Mesenchymal stem cell (in vitro differentiated cells and primary cell): ENCODE measurements around the gene HIPK2.

ENCODE experiments used
- DNase-seq: peaks from one replicate; pipeline ENCODE4 v3.0.0-alpha.2; 2013
- H2AFZ ChIP-seq: one replicate; pipeline ENCODE4 v1.6.1; 2013; ENCODE audit warnings: low read depth, mild to moderate bottlenecking, control low read depth, inconsistent platforms, low read length, moderate library complexity
- H2AK5ac ChIP-seq: 2 replicates; pipeline ENCODE4 v1.6.1; 2013; ENCODE audit warnings: low read length, moderate library complexity, mild to moderate bottlenecking, inconsistent platforms; ENCODE audit not compliant: severe bottlenecking
- H2BK120ac ChIP-seq: one replicate; pipeline ENCODE4 v1.6.1; 2013; ENCODE audit warnings: low read depth, mild to moderate bottlenecking, inconsistent platforms, low read length, moderate library complexity
- H2BK12ac ChIP-seq, 2 experiments: one replicate each; pipeline ENCODE4 v1.6.1; 2013; ENCODE audit warnings: inconsistent platforms in 2 of 2, low read length in 2 of 2, mild to moderate bottlenecking in 2 of 2, moderate library complexity in 2 of 2, control low read depth in 1 of 2
- H2BK15ac ChIP-seq: one replicate; pipeline ENCODE4 v1.6.1; 2013; ENCODE audit warnings: mild to moderate bottlenecking, low read depth, inconsistent platforms; ENCODE audit not compliant: poor library complexity, severe bottlenecking
- H2BK5ac ChIP-seq: 2 replicates; pipeline ENCODE4 v1.6.1; 2013; ENCODE audit warnings: low read depth, mild to moderate bottlenecking, low read length, control low read depth, inconsistent platforms; ENCODE audit not compliant: poor library complexity, severe bottlenecking
- H3K14ac ChIP-seq, 2 experiments: one replicate each; pipeline ENCODE4 v1.6.1; 2013; ENCODE audit warnings: inconsistent platforms in 2 of 2, low read length in 2 of 2, control low read depth in 1 of 2, mild to moderate bottlenecking in 1 of 2, moderate library complexity in 1 of 2
- H3K18ac ChIP-seq, 2 experiments: one replicate each; pipeline ENCODE4 v1.6.1; 2013; ENCODE audit warnings: inconsistent platforms in 2 of 2, low read length in 2 of 2, control low read depth in 1 of 2, low read depth in 1 of 2, mild to moderate bottlenecking in 1 of 2
- H3K23ac ChIP-seq, 2 experiments: one replicate each; pipeline ENCODE4 v1.6.1; 2013; ENCODE audit warnings: inconsistent platforms in 2 of 2, low read length in 2 of 2, mild to moderate bottlenecking in 2 of 2, moderate library complexity in 2 of 2, control low read depth in 1 of 2
- H3K27ac ChIP-seq: 2 replicates; pipeline ENCODE4 v1.5.1; 2013; ENCODE audit warnings: mild to moderate bottlenecking, moderate library complexity, low read length, control low read depth, inconsistent platforms; ENCODE audit not compliant: poor library complexity, severe bottlenecking
- H3K27me3 ChIP-seq, 2 experiments: 2 replicates each; pipeline versions ENCODE4 v1.6.1 to v1.7.0; 2013; ENCODE audit warnings: low read length in 2 of 2, mild to moderate bottlenecking in 2 of 2, moderate library complexity in 2 of 2, control low read depth in 1 of 2, inconsistent platforms in 1 of 2; ENCODE audit not compliant: control insufficient read depth in 1 of 2, insufficient read depth in 1 of 2
- H3K36me3 ChIP-seq, 2 experiments: 2 replicates each; pipeline versions ENCODE4 v1.6.1 to v1.7.0; 2013; ENCODE audit warnings: low read length in 2 of 2, control low read depth in 1 of 2, inconsistent platforms in 1 of 2, low read depth in 1 of 2, mild to moderate bottlenecking in 1 of 2; ENCODE audit not compliant: insufficient read depth in 2 of 2, control insufficient read depth in 1 of 2
- H3K4ac ChIP-seq, 2 experiments: one replicate each; pipeline ENCODE4 v1.6.1; 2013; ENCODE audit warnings: inconsistent platforms in 2 of 2, low read length in 2 of 2, mild to moderate bottlenecking in 2 of 2, moderate library complexity in 2 of 2, control low read depth in 1 of 2, low read depth in 1 of 2
- H3K4me1 ChIP-seq: 2 replicates; pipeline ENCODE4 v1.6.1; 2013; ENCODE audit warnings: low read depth, low read length, control low read depth; ENCODE audit not compliant: control insufficient read depth, insufficient read depth
- H3K4me2 ChIP-seq: 2 replicates; pipeline ENCODE4 v1.6.1; 2013; ENCODE audit warnings: low read length, mild to moderate bottlenecking, inconsistent platforms; ENCODE audit not compliant: poor library complexity, severe bottlenecking
- H3K4me3 ChIP-seq, 2 experiments: 2 replicates each; pipeline versions ENCODE4 v1.5.1 to v1.7.0; 2013; ENCODE audit warnings: low read length in 2 of 2, mild to moderate bottlenecking in 2 of 2, control low read depth in 1 of 2, low read depth in 1 of 2; ENCODE audit not compliant: insufficient read depth in 1 of 2
- H3K79me1 ChIP-seq: replicated peaks from 2 replicates; pipeline ENCODE4 v1.6.1; 2013; ENCODE audit warnings: mild to moderate bottlenecking, control low read depth, low read length, inconsistent platforms; ENCODE audit not compliant: poor library complexity, severe bottlenecking
- H3K9ac ChIP-seq: 2 replicates; pipeline ENCODE4 v1.7.0; 2013; ENCODE audit warnings: mild to moderate bottlenecking, low read length, moderate library complexity
- H3K9me3 ChIP-seq: 2 replicates; pipeline ENCODE4 v1.7.0; 2013; ENCODE audit warnings: mild to moderate bottlenecking, low read length; ENCODE audit not compliant: control insufficient read depth
- H4K8ac ChIP-seq: one replicate; pipeline ENCODE4 v1.6.1; 2013; ENCODE audit warnings: inconsistent platforms, mild to moderate bottlenecking, low read length, moderate library complexity
- H4K91ac ChIP-seq: one replicate; pipeline ENCODE4 v1.6.1; 2013; ENCODE audit warnings: mild to moderate bottlenecking, low read length, inconsistent platforms
- WGBS: methylation state at CpG from one replicate; pipeline ENCODE4 v1.1.7; 2013; ENCODE audit warnings: mixed read lengths; 5-methylcytosine and 5-hydroxymethylcytosine counted together

HIPK2 gene

GRCh38 chr7:139823959-139824521 lies 46.2 kb upstream of the HIPK2 start:
- peak overlapping the region; percentile 16 for H2AK5ac ChIP-seq
- no peak overlapping the region for H3K9ac ChIP-seq
- no peak overlapping the region for H4K91ac ChIP-seq
- peak overlapping the region; percentile 78 for H3K27ac ChIP-seq
- peak; percentile 85 for DNase-seq
- no peak overlapping the region for H3K23ac ChIP-seq
- peaks cover 19% of the 10 kb centered on the region for H3K4me1 ChIP-seq
- H3K36me3 ChIP-seq: no peaks in the 10 kb centered on the region
- no peak overlapping the region for H3K4me2 ChIP-seq
- H3K79me1 ChIP-seq: peaks cover 8% of the 10 kb centered on the region
- H2BK15ac ChIP-seq: no peak overlapping the region
- H2BK5ac ChIP-seq: peak overlapping the region; percentile 40
- no peak overlapping the region for H2BK120ac ChIP-seq
- peak overlapping the region; percentile 40 to 82 for H3K18ac ChIP-seq
- H2BK12ac ChIP-seq: peak overlapping the region in 1 of 2 experiments; percentile 76
- peaks cover 0 to 67% of the 10 kb centered on the region in 2 experiments for H3K27me3 ChIP-seq
- H4K8ac ChIP-seq: peak overlapping the region; percentile 39
- H3K4me3 ChIP-seq: no peak overlapping the region
- H3K9me3 ChIP-seq: peaks cover 4% of the 10 kb centered on the region
- H2AFZ ChIP-seq: no peak overlapping the region
- 49% methylated on average over 8 of the region's 8 CpGs for WGBS
- no peak overlapping the region for H3K14ac ChIP-seq
- no peak overlapping the region for H3K4ac ChIP-seq

GRCh38 chr7:139822855-139823254 lies 45.1 kb upstream of the HIPK2 start:
- Histone ChIP-seq H2AFZ (no peak overlapping the region), H2AK5ac (peak overlapping the region; percentile 89), H2BK15ac (no peak overlapping the region), H3K27me3 (peaks cover 0 to 62% of the 10 kb centered on the region in 2 experiments), H3K79me1 (peaks cover 6% of the 10 kb centered on the region), H3K23ac (no peak overlapping the region), H2BK12ac (peak overlapping the region; percentile 2 to 75), H3K14ac (peak overlapping the region in 1 of 2 experiments; percentile 11), H3K9me3 (peaks cover 7% of the 10 kb centered on the region), H3K4me3 (no peak overlapping the region), H4K91ac (no peak overlapping the region), H4K8ac (no peak overlapping the region), H3K4ac (peak overlapping the region in 1 of 2 experiments; percentile 35), H3K9ac (no peak overlapping the region), H2BK5ac (no peak overlapping the region), H3K4me1 (peaks cover 14% of the 10 kb centered on the region), H3K18ac (no peak overlapping the region), H3K27ac (no peak overlapping the region), H2BK120ac (no peak overlapping the region), H3K4me2 (no peak overlapping the region), H3K36me3 (no peaks in the 10 kb centered on the region)
- WGBS: 96% methylated on average over 9 of the region's 9 CpGs
- no peak for DNase-seq

GRCh38 chr7:139821349-139822105 lies 43.7 kb upstream of the HIPK2 start:
- Histone ChIP-seq H3K4me3 (no peak overlapping the region), H2BK5ac (no peak overlapping the region), H3K18ac (peak overlapping the region in 1 of 2 experiments; percentile 31), H2BK15ac (no peak overlapping the region), H2AFZ (no peak overlapping the region), H3K36me3 (no peaks in the 10 kb centered on the region), H2BK120ac (no peak overlapping the region), H3K27me3 (peaks cover 0 to 55% of the 10 kb centered on the region in 2 experiments), H3K4me1 (peaks cover 12% of the 10 kb centered on the region), H4K8ac (no peak overlapping the region), H2BK12ac (peak overlapping the region; percentile 6 to 57), H3K4ac (no peak overlapping the region), H3K9me3 (peaks cover 7% of the 10 kb centered on the region), H3K23ac (no peak overlapping the region), H3K27ac (no peak overlapping the region), H3K9ac (no peak overlapping the region), H2AK5ac (peak overlapping the region; percentile 18), H3K14ac (no peak overlapping the region), H3K79me1 (peaks cover 3% of the 10 kb centered on the region), H3K4me2 (no peak overlapping the region), H4K91ac (no peak overlapping the region)
- no peak for DNase-seq
- WGBS: 85% methylated on average over 13 of the region's 14 CpGs

GRCh38 chr7:139820089-139820488 lies 42.3 kb upstream of the HIPK2 start:
- WGBS: 95% methylated on average over 4 of the region's 4 CpGs
- H3K4ac ChIP-seq: no peak overlapping the region
- no peak overlapping the region for H3K18ac ChIP-seq
- peak overlapping the region in 1 of 2 experiments; percentile 34 for H2BK12ac ChIP-seq
- H3K4me3 ChIP-seq: no peak overlapping the region
- H3K9ac ChIP-seq: no peak overlapping the region
- no peak overlapping the region for H2BK120ac ChIP-seq
- H3K27me3 ChIP-seq: peaks cover 0 to 57% of the 10 kb centered on the region in 2 experiments
- peaks cover 4% of the 10 kb centered on the region for H3K4me1 ChIP-seq
- no peak overlapping the region for H3K4me2 ChIP-seq
- DNase-seq: no peak
- H2BK15ac ChIP-seq: no peak overlapping the region
- no peak overlapping the region for H4K8ac ChIP-seq
- no peak overlapping the region for H2BK5ac ChIP-seq
- no peak overlapping the region for H3K14ac ChIP-seq
- no peak overlapping the region for H3K23ac ChIP-seq
- H3K36me3 ChIP-seq: no peaks in the 10 kb centered on the region
- H3K9me3 ChIP-seq: peaks cover 12% of the 10 kb centered on the region
- H2AK5ac ChIP-seq: no peak overlapping the region
- H2AFZ ChIP-seq: no peak overlapping the region
- no peak overlapping the region for H3K27ac ChIP-seq
- H3K79me1 ChIP-seq: no peaks in the 10 kb centered on the region
- H4K91ac ChIP-seq: no peak overlapping the region
